Psoas muscle (tissue), 8 donors: ENCODE measurements around the gene ARHGAP21. TPM values are rescaled to one million over a fixed set of nuclear protein-coding genes. Genes with fewer than 3 reads are reported as not detected.

Experiments
- ATAC-seq, 4 donors: fragments of 200-7000 bp; cut with Tn5 transposase; one replicate each; pipeline ENCODE4 v1.9.1; 2020; ENCODE audit warnings: moderate library complexity in 3 of 4, mild to moderate bottlenecking in 2 of 4
- DNase-seq, 2 donors: peaks; one replicate each; pipeline ENCODE4 v3.0.0-alpha.2; 2020
- H3K27ac ChIP-seq: fragments of 200-600 bp; one replicate; pipeline ENCODE4 v1.8.0; 2022
- H3K27me3 ChIP-seq, 3 donors: fragments of 200-600 bp in 1 of 3; one replicate each; pipeline versions ENCODE4 v1.6.1 to v1.8.0; 2013 to 2022; ENCODE audit warnings: low read length in 2 of 3, mild to moderate bottlenecking in 2 of 3, moderate library complexity in 1 of 3; ENCODE audit not compliant: insufficient read depth in 3 of 3
- H3K36me3 ChIP-seq, 2 donors: fragments of 200-600 bp in 1 of 2; one replicate each; pipeline versions ENCODE4 v1.6.1 to v1.8.0; 2013 to 2022; ENCODE audit warnings: low read depth in 1 of 2, mild to moderate bottlenecking in 1 of 2, moderate library complexity in 1 of 2; ENCODE audit not compliant: insufficient read depth in 1 of 2
- H3K4me1 ChIP-seq: fragments of 200-600 bp; one replicate; pipeline ENCODE4 v1.8.0; 2022
- H3K4me3 ChIP-seq: fragments of 200-600 bp; one replicate; pipeline ENCODE4 v1.8.0; 2022; ENCODE audit warnings: mild to moderate bottlenecking
- H3K9me3 ChIP-seq: fragments of 200-600 bp; one replicate; pipeline ENCODE4 v1.8.0; 2022
- CTCF ChIP-seq: fragments of 200-600 bp; IDR thresholded peaks from one replicate; pipeline ENCODE4 v1.8.0; 2022; ENCODE audit warnings: antibody characterized with exemption
- WGBS, 3 donors: extraction: QIAGEN DNeasy Blood & Tissue Kit; methylation state at CpG; one replicate each; pipeline versions ENCODE4 v1.1.6 to v1.1.7; 2013; 5-methylcytosine and 5-hydroxymethylcytosine counted together
- intact Hi-C, 2 donors: fragments of 100-400 bp; cut with DNase I; formaldehyde crosslinking; loops; one replicate each; pipeline versions ENCODE4 v1.11.0 to v1.14.2; 2022
- polyA plus RNA-seq, 3 donors: library from polyadenylated mRNA; stranded (reverse); fragments of 200-250 nt; gene quantifications; one replicate each; pipeline ENCODE4 v1.2.3, GENCODE V29; 2013
- total RNA-seq, 4 donors: library from RNA; stranded (reverse); fragmentation: NEBNext Ultra II Directional in 2 of 4; extraction: Animal tissue kit (Norgen Biotek cat#: 25700) in 2 of 4; gene quantifications; one replicate each; pipeline versions ENCODE4 v1.2.1 to v1.2.4, GENCODE V29; 2021 to 2023
- donor health status: healthy with polysubstance abuse.
- donor health status: DM: no; HTN: no; CAD: no; lungs with moderate emphysema.
- donor health status: Bipolar disorder and iron deficiency.
- donor health status: healthy.
- donor health status: DM: yes; HTN: yes; CAD: no.
- donor health status: DM: no; HTN: no; CAD: no.
- donor health status: DM: no; HTN: no; CAD: no.
- donor health status: DM: yes; HTN: yes; CAD: no.

The ARHGAP21 gene
- total and polyA plus RNA-seq, 7 donors = 16.1 to 44.7 (median 34.2) TPM

GRCh38 chr10:24721229-24722106 is 2.2 kb downstream of the ARHGAP21 start:
- Histone ChIP-seq H3K4me3 (peak overlapping the region; percentile 91), H3K4me1 (peaks cover 44% of the 10 kb centered on the region), H3K27me3 (no peaks in the 10 kb centered on the region), H3K27ac (peak overlapping the region; percentile 99), H3K36me3 (no peaks in the 10 kb centered on the region), H3K9me3 (no peaks in the 10 kb centered on the region)
- intact Hi-C loops = loop anchor here (2.0 to 10.0 kb wide), 6 partner anchors 34 to 363 kb away; partner anchors contain the start of genes ENKUR (in 1 of the 2) and THNSL1 (in 1 of the 2)
- DNase-seq (peak in 1 of 2 donors; percentile 63), ATAC-seq (no peak)
- no peak for TF ChIP-seq CTCF
- 3 to 5% (median 5%) methylated on average over 35 of the region's 35 CpGs for WGBS, 3 donors

GRCh38 chr10:24720096-24720495 is 3.6 kb downstream of the ARHGAP21 start:
- no peak for ATAC-seq
- Histone ChIP-seq H3K4me1 (peaks cover 54% of the 10 kb centered on the region), H3K27ac (no peak overlapping the region), H3K9me3 (no peaks in the 10 kb centered on the region), H3K36me3 (no peaks in the 10 kb centered on the region), H3K4me3 (peak overlapping the region; percentile 91), H3K27me3 (no peaks in the 10 kb centered on the region)
- TF ChIP-seq CTCF = no peak
- intact Hi-C loops = loop anchor here (2.0 to 10.0 kb wide), 6 partner anchors 33 to 365 kb away; partner anchors contain the start of genes ENKUR (in 1 of the 2) and THNSL1 (in 1 of the 2)
- no peak for DNase-seq
- WGBS, 3 donors = 10 to 12% (median 11%) methylated on average over 2 of the region's 2 CpGs

- no peak for TF ChIP-seq CTCF
- intact Hi-C loops = no loop called here
- 70 to 84% (median 78%) methylated on average over 10 of the region's 10 CpGs for WGBS, 3 donors
- H3K27ac ChIP-seq = no peak overlapping the region
- DNase-seq (no peak), ATAC-seq (no peak)
- H3K27me3 ChIP-seq = no peaks in the 10 kb centered on the region
- H3K9me3 ChIP-seq = no peaks in the 10 kb centered on the region
- H3K4me3 ChIP-seq = peak overlapping the region; percentile 14
- no peaks in the 10 kb centered on the region for H3K36me3 ChIP-seq
- peaks cover 62% of the 10 kb centered on the region for H3K4me1 ChIP-seq
These were observed 5.4 kb downstream of the ARHGAP21 start for GRCh38 chr10:24718031-24718855.

- H3K27ac ChIP-seq = no peak overlapping the region
- H3K27me3 ChIP-seq = no peaks in the 10 kb centered on the region
- H3K4me3 ChIP-seq = no peak overlapping the region
- DNase-seq = no peak
- no peaks in the 10 kb centered on the region for H3K9me3 ChIP-seq
- H3K4me1 ChIP-seq = peaks cover 74% of the 10 kb centered on the region
- intact Hi-C loops = no loop called here
- peak; percentile 32 to 69 (median 52) for ATAC-seq
- TF ChIP-seq CTCF = no peak
- no peaks in the 10 kb centered on the region for H3K36me3 ChIP-seq
- WGBS, 3 donors = 37 to 50% (median 46%) methylated on average over 5 of the region's 5 CpGs
These were observed 7.4 kb downstream of the ARHGAP21 start for GRCh38 chr10:24716295-24716694.
